GM23338 (cell line): ENCODE measurements around the gene GAPVD1.

Source experiments
- CREB1 ChIP-seq: fragments of 250-450 bp; sonication (Bioruptor Pico); IDR thresholded peaks from 2 replicates; pipeline ENCODE4 v1.5.0; 2020; ENCODE audit warnings: low read depth, mild to moderate bottlenecking, moderate library complexity
- EZH2 ChIP-seq: fragments of 200-600 bp; sonication (generic); IDR thresholded peaks from one replicate; pipeline ENCODE4 v1.8.0; 2017; ENCODE audit warnings: antibody characterized with exemption, mild to moderate bottlenecking, low read depth; ENCODE audit not compliant: unreplicated experiment
- EZH2phosphoT487 ChIP-seq: fragments of 200-600 bp; sonication (generic); IDR thresholded peaks from one replicate; pipeline ENCODE4 v1.8.1; 2018; ENCODE audit warnings: antibody characterized with exemption; ENCODE audit not compliant: unreplicated experiment
- JUNB ChIP-seq: IDR thresholded peaks from one replicate; pipeline ENCODE4 v1.6.1; 2016; ENCODE audit warnings: antibody characterized with exemption; ENCODE audit not compliant: unreplicated experiment
- NANOG ChIP-seq: IDR thresholded peaks from 2 replicates; pipeline ENCODE4 v1.6.1; 2016; ENCODE audit warnings: antibody characterized with exemption, borderline replicate concordance
- POLR2AphosphoS5 ChIP-seq: IDR thresholded peaks from 2 replicates; pipeline ENCODE4 v1.6.1; 2016; ENCODE audit warnings: antibody characterized with exemption, low read depth
- STAT1 ChIP-seq: IDR thresholded peaks from one replicate; pipeline ENCODE4 v1.6.1; 2016; ENCODE audit warnings: antibody characterized with exemption; ENCODE audit not compliant: unreplicated experiment
- ZNF114 ChIP-seq: fragments of 250-450 bp; sonication (Bioruptor Pico); IDR thresholded peaks from 2 replicates; pipeline ENCODE4 v1.5.0; 2020; ENCODE audit warnings: mild to moderate bottlenecking, moderate library complexity
- TF ChIP-seq, protein P1 (sequence below), 2 experiments: fragments of 200-600 bp in 1 of 2; sonication (generic) in 1 of 2; conservative IDR thresholded peaks; 2 replicates each; pipeline versions ENCODE4 v1.5.1 to v1.6.1; 2016 to 2017; ENCODE audit warnings: antibody characterized with exemption in 2 of 2, low read depth in 2 of 2, mild to moderate bottlenecking in 2 of 2, moderate library complexity in 1 of 2
- TF ChIP-seq, protein P2 (sequence below): IDR thresholded peaks from one replicate; pipeline ENCODE4 v1.6.1; 2018; ENCODE audit warnings: antibody characterized with exemption; ENCODE audit not compliant: unreplicated experiment
- TF ChIP-seq, protein P3 (sequence below): IDR thresholded peaks from 2 replicates; pipeline ENCODE4 v1.6.1; 2016; ENCODE audit warnings: antibody characterized with exemption

DNA sequence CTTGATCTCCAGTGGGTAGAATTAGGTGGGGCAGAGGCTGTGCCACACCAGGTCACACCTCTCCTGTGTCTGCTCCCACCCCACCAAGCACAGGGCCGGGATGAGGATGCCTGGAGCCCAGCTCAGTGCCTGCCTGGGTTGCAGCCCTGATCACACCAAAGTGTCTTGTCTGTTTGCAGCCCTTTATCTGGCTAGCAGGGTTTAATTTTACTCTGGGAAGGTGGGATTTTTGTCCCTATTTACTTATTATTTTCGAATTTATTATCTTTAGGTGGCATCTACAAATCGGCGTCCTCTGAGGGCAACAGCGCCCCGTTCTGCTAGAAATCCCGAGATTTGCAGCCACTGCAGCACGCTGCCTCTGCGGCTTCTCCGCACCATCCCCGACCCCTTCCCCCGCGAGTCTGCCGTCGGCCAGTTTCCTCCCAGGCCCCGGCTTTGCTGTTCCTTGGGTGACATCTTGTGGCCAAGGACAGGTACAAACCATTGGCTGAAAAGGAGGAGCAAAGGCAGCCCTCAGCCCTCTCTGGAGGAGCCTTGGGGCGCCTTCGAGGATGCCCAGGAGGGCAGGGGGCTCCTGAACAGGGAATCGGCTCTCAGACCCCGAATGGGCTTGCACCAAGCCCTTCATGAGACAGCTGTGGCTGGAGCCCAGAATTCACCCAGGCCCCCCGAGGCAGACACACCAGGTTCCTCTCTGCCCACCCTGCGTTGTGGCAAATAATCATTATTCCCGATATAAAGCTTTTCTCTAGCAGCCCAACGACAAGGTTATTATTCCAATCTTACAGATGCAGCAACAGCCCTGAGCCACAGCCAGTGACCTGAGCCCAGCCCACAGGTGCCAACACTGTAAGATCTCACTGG, 113.0 kb downstream of the GAPVD1 start:
- TF ChIP-seq, protein P1, sequence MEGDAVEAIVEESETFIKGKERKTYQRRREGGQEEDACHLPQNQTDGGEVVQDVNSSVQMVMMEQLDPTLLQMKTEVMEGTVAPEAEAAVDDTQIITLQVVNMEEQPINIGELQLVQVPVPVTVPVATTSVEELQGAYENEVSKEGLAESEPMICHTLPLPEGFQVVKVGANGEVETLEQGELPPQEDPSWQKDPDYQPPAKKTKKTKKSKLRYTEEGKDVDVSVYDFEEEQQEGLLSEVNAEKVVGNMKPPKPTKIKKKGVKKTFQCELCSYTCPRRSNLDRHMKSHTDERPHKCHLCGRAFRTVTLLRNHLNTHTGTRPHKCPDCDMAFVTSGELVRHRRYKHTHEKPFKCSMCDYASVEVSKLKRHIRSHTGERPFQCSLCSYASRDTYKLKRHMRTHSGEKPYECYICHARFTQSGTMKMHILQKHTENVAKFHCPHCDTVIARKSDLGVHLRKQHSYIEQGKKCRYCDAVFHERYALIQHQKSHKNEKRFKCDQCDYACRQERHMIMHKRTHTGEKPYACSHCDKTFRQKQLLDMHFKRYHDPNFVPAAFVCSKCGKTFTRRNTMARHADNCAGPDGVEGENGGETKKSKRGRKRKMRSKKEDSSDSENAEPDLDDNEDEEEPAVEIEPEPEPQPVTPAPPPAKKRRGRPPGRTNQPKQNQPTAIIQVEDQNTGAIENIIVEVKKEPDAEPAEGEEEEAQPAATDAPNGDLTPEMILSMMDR (conservative IDR thresholded peaks at IDR 0.05; ENCODE audit: low read depth in 2 of 2), result peak; percentile 90 to 99
- TF ChIP-seq POLR2AphosphoS5 (no peak), EZH2phosphoT487 (no peak), NANOG (no peak), EZH2 (no peak), ZNF114 (CRISPR knock-in tag) (no peak), CREB1 (no peak), JUNB (no peak), STAT1 (no peak)
- TF ChIP-seq, protein P2, sequence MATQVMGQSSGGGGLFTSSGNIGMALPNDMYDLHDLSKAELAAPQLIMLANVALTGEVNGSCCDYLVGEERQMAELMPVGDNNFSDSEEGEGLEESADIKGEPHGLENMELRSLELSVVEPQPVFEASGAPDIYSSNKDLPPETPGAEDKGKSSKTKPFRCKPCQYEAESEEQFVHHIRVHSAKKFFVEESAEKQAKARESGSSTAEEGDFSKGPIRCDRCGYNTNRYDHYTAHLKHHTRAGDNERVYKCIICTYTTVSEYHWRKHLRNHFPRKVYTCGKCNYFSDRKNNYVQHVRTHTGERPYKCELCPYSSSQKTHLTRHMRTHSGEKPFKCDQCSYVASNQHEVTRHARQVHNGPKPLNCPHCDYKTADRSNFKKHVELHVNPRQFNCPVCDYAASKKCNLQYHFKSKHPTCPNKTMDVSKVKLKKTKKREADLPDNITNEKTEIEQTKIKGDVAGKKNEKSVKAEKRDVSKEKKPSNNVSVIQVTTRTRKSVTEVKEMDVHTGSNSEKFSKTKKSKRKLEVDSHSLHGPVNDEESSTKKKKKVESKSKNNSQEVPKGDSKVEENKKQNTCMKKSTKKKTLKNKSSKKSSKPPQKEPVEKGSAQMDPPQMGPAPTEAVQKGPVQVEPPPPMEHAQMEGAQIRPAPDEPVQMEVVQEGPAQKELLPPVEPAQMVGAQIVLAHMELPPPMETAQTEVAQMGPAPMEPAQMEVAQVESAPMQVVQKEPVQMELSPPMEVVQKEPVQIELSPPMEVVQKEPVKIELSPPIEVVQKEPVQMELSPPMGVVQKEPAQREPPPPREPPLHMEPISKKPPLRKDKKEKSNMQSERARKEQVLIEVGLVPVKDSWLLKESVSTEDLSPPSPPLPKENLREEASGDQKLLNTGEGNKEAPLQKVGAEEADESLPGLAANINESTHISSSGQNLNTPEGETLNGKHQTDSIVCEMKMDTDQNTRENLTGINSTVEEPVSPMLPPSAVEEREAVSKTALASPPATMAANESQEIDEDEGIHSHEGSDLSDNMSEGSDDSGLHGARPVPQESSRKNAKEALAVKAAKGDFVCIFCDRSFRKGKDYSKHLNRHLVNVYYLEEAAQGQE, result no peak
- TF ChIP-seq, protein P3, sequence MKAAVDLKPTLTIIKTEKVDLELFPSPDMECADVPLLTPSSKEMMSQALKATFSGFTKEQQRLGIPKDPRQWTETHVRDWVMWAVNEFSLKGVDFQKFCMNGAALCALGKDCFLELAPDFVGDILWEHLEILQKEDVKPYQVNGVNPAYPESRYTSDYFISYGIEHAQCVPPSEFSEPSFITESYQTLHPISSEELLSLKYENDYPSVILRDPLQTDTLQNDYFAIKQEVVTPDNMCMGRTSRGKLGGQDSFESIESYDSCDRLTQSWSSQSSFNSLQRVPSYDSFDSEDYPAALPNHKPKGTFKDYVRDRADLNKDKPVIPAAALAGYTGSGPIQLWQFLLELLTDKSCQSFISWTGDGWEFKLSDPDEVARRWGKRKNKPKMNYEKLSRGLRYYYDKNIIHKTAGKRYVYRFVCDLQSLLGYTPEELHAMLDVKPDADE, result no peak
